SK-N-SH treated with all-trans-retinoic acid at 6 μM for 48 hours (cell line): ENCODE results near the gene RDH14.

ENCODE experiments used
- ATAC-seq: fragments of 200-7000 bp; cut with Tn5 transposase; 3 replicates; pipeline ENCODE4 v1.9.1; 2020; ENCODE audit warnings: mild to moderate bottlenecking, moderate library complexity
- ARNTL ChIP-seq: fragments of 450-650 bp; formaldehyde crosslinking; IDR thresholded peaks from 2 replicates; pipeline ENCODE4 v1.5.0; 2020; ENCODE audit warnings: low read depth, mild to moderate bottlenecking, moderate library complexity, borderline replicate concordance
- BACH2 ChIP-seq: fragments of 250-450 bp; sonication (Bioruptor Pico); IDR thresholded peaks from 2 replicates; pipeline ENCODE4 v1.9.0; 2021; ENCODE audit warnings: mild to moderate bottlenecking, borderline replicate concordance
- CSDC2 ChIP-seq: fragments of 250-450 bp; sonication (Bioruptor Pico); IDR thresholded peaks from 2 replicates; pipeline ENCODE4 v1.5.0; 2020; ENCODE audit warnings: mild to moderate bottlenecking, moderate library complexity
- CSRNP3 ChIP-seq: fragments of 250-450 bp; sonication (Bioruptor Pico); IDR thresholded peaks from 2 replicates; pipeline ENCODE4 v1.5.1; 2021; ENCODE audit warnings: mild to moderate bottlenecking, moderate library complexity
- GLIS3 ChIP-seq: fragments of 250-450 bp; sonication (Bioruptor Pico); IDR thresholded peaks from 2 replicates; pipeline ENCODE4 v1.5.0; 2020; ENCODE audit warnings: mild to moderate bottlenecking, moderate library complexity
- ISL1 ChIP-seq: fragments of 250-450 bp; sonication (Bioruptor Pico); IDR thresholded peaks from 2 replicates; pipeline ENCODE4 v2.1.2; 2022; ENCODE audit warnings: mild to moderate bottlenecking, moderate library complexity
- OSR1 ChIP-seq: fragments of 250-450 bp; sonication (Bioruptor Pico); IDR thresholded peaks from 2 replicates; pipeline ENCODE4 v1.8.0; 2022; ENCODE audit warnings: moderate library complexity, mild to moderate bottlenecking, inconsistent platforms
- SNAI2 ChIP-seq: fragments of 250-450 bp; sonication (Bioruptor Pico); IDR thresholded peaks from 2 replicates; pipeline ENCODE4 v1.5.0; 2020; ENCODE audit warnings: mild to moderate bottlenecking, moderate library complexity
- TCF4 ChIP-seq: fragments of 250-450 bp; sonication (Bioruptor Pico); IDR thresholded peaks from 2 replicates; pipeline ENCODE4 v1.8.0; 2021; ENCODE audit warnings: mild to moderate bottlenecking, moderate library complexity, borderline replicate concordance
- TOX ChIP-seq: fragments of 250-450 bp; sonication (Bioruptor Pico); IDR thresholded peaks from 2 replicates; pipeline ENCODE4 v1.8.0; 2021; ENCODE audit warnings: mild to moderate bottlenecking, moderate library complexity, borderline replicate concordance
- ZC3H10 ChIP-seq: fragments of 250-450 bp; sonication (Bioruptor Pico); IDR thresholded peaks from 2 replicates; pipeline ENCODE4 v1.5.1; 2021; ENCODE audit warnings: mild to moderate bottlenecking, moderate library complexity
- ZFP30 ChIP-seq: fragments of 450-650 bp; formaldehyde crosslinking; IDR thresholded peaks from 2 replicates; pipeline ENCODE4 v1.5.0; 2022; ENCODE audit warnings: mild to moderate bottlenecking, moderate library complexity
- ZNF565 ChIP-seq: fragments of 450-650 bp; formaldehyde crosslinking; conservative IDR thresholded peaks from 2 replicates; pipeline ENCODE4 v1.5.0; 2020; ENCODE audit warnings: low read depth, mild to moderate bottlenecking, moderate library complexity
- ZNF70 ChIP-seq: fragments of 450-650 bp; formaldehyde crosslinking; IDR thresholded peaks from 2 replicates; pipeline ENCODE4 v1.5.0; 2020; ENCODE audit warnings: mild to moderate bottlenecking, moderate library complexity
- ZNF8 ChIP-seq: fragments of 450-650 bp; formaldehyde crosslinking; IDR thresholded peaks from 2 replicates; pipeline ENCODE4 v1.5.0; 2020; ENCODE audit warnings: mild to moderate bottlenecking, moderate library complexity
- TF ChIP-seq, protein P1 (sequence below): fragments of 250-450 bp; sonication (Bioruptor Pico); IDR thresholded peaks from 2 replicates; pipeline ENCODE4 v1.5.1; 2020; ENCODE audit warnings: low read depth, mild to moderate bottlenecking, moderate library complexity
- TF ChIP-seq, protein P2 (sequence below): fragments of 250-450 bp; sonication (Bioruptor Pico); IDR thresholded peaks from 2 replicates; pipeline ENCODE4 v1.8.0; 2020; ENCODE audit warnings: mild to moderate bottlenecking, moderate library complexity, borderline replicate concordance
- TF ChIP-seq, protein P3 (sequence below): fragments of 250-450 bp; sonication (Bioruptor Pico); IDR thresholded peaks from 2 replicates; pipeline ENCODE4 v1.5.0; 2020; ENCODE audit warnings: mild to moderate bottlenecking, moderate library complexity
- TF ChIP-seq, protein P4 (sequence below): fragments of 250-450 bp; sonication (Bioruptor Pico); IDR thresholded peaks from 2 replicates; pipeline ENCODE4 v1.8.0; 2021; ENCODE audit warnings: low read depth, mild to moderate bottlenecking, moderate library complexity, borderline replicate concordance

RDH14 gene

DNA sequence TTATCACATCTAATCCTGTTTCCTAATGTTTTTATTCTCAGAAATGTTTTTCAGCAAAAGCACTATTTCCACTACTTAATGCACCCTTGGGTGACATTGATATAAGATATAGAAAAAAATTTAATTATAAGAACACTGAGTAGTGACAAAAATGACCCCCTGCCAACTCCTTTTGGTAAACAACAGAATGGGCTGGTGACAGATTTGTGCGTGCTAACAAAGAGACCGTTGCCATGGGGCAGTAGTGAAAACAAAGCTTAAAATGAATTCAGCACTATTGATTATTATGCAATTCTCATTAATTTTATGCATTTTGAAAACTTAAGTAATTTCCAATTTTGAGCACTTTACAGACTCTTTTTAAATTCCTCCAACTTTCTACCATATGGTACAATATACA lies 33.1 kb downstream of the RDH14 start (continued):
- no peak for TF ChIP-seq CSDC2 (CRISPR knock-in tag)
- no peak for TF ChIP-seq ZNF8 (CRISPR knock-in tag)
- TF ChIP-seq ARNTL (CRISPR knock-in tag), result no peak

DNA sequence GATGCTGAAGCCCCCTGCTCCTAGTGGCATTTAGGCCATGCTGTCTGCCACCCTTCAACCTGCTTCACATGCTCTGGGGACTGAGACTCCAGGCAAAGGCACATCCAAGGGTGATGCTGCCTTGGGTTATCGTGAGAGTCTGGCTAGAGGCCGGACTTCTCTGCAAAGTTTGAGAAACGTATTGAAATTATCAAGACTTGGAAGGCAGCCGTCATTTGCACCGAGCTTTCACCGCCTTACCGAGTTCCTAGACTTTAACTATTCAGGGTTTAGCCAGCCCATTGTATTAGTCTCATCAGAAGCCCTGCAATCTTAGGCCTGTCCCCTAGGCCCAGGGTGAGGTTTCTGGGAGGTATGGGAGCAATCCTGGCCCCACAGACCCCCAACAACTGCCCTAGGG lies 34.0 kb downstream of the RDH14 start:
- no peak for ATAC-seq
- no peak for TF ChIP-seq CSRNP3 (CRISPR knock-in tag)
- TF ChIP-seq, protein P1, sequence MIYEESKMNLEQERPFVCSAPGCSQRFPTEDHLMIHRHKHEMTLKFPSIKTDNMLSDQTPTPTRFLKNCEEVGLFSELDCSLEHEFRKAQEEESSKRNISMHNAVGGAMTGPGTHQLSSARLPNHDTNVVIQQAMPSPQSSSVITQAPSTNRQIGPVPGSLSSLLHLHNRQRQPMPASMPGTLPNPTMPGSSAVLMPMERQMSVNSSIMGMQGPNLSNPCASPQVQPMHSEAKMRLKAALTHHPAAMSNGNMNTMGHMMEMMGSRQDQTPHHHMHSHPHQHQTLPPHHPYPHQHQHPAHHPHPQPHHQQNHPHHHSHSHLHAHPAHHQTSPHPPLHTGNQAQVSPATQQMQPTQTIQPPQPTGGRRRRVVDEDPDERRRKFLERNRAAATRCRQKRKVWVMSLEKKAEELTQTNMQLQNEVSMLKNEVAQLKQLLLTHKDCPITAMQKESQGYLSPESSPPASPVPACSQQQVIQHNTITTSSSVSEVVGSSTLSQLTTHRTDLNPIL (CRISPR knock-in tag), result no peak
- TF ChIP-seq, protein P2, sequence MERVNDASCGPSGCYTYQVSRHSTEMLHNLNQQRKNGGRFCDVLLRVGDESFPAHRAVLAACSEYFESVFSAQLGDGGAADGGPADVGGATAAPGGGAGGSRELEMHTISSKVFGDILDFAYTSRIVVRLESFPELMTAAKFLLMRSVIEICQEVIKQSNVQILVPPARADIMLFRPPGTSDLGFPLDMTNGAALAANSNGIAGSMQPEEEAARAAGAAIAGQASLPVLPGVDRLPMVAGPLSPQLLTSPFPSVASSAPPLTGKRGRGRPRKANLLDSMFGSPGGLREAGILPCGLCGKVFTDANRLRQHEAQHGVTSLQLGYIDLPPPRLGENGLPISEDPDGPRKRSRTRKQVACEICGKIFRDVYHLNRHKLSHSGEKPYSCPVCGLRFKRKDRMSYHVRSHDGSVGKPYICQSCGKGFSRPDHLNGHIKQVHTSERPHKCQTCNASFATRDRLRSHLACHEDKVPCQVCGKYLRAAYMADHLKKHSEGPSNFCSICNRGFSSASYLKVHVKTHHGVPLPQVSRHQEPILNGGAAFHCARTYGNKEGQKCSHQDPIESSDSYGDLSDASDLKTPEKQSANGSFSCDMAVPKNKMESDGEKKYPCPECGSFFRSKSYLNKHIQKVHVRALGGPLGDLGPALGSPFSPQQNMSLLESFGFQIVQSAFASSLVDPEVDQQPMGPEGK (CRISPR knock-in tag), result no peak
- no peak for TF ChIP-seq SNAI2 (CRISPR knock-in tag)
- no peak for TF ChIP-seq BACH2
- TF ChIP-seq ZNF565, result no peak
- TF ChIP-seq ZNF70, result no peak
- no peak for TF ChIP-seq ARNTL (CRISPR knock-in tag)
- TF ChIP-seq GLIS3 (CRISPR knock-in tag), result no peak
- TF ChIP-seq ZFP30 (CRISPR knock-in tag), result no peak
- TF ChIP-seq TCF4 (CRISPR knock-in tag), result no peak
- no peak for TF ChIP-seq ZC3H10 (CRISPR knock-in tag)
- no peak for TF ChIP-seq OSR1 (CRISPR knock-in tag)
- no peak for TF ChIP-seq TOX (CRISPR knock-in tag)
- no peak for TF ChIP-seq ZNF8 (CRISPR knock-in tag)
- no peak for TF ChIP-seq ISL1 (CRISPR knock-in tag)
- TF ChIP-seq, protein P3, sequence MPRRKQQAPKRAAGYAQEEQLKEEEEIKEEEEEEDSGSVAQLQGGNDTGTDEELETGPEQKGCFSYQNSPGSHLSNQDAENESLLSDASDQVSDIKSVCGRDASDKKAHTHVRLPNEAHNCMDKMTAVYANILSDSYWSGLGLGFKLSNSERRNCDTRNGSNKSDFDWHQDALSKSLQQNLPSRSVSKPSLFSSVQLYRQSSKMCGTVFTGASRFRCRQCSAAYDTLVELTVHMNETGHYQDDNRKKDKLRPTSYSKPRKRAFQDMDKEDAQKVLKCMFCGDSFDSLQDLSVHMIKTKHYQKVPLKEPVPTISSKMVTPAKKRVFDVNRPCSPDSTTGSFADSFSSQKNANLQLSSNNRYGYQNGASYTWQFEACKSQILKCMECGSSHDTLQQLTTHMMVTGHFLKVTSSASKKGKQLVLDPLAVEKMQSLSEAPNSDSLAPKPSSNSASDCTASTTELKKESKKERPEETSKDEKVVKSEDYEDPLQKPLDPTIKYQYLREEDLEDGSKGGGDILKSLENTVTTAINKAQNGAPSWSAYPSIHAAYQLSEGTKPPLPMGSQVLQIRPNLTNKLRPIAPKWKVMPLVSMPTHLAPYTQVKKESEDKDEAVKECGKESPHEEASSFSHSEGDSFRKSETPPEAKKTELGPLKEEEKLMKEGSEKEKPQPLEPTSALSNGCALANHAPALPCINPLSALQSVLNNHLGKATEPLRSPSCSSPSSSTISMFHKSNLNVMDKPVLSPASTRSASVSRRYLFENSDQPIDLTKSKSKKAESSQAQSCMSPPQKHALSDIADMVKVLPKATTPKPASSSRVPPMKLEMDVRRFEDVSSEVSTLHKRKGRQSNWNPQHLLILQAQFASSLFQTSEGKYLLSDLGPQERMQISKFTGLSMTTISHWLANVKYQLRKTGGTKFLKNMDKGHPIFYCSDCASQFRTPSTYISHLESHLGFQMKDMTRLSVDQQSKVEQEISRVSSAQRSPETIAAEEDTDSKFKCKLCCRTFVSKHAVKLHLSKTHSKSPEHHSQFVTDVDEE (CRISPR knock-in tag), result no peak
- TF ChIP-seq, protein P4, sequence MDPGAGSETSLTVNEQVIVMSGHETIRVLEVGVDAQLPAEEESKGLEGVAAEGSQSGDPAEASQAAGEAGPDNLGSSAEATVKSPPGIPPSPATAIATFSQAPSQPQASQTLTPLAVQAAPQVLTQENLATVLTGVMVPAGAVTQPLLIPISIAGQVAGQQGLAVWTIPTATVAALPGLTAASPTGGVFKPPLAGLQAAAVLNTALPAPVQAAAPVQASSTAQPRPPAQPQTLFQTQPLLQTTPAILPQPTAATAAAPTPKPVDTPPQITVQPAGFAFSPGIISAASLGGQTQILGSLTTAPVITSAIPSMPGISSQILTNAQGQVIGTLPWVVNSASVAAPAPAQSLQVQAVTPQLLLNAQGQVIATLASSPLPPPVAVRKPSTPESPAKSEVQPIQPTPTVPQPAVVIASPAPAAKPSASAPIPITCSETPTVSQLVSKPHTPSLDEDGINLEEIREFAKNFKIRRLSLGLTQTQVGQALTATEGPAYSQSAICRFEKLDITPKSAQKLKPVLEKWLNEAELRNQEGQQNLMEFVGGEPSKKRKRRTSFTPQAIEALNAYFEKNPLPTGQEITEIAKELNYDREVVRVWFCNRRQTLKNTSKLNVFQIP (CRISPR knock-in tag), result no peak
- TF ChIP-seq CSDC2 (CRISPR knock-in tag), result no peak

DNA sequence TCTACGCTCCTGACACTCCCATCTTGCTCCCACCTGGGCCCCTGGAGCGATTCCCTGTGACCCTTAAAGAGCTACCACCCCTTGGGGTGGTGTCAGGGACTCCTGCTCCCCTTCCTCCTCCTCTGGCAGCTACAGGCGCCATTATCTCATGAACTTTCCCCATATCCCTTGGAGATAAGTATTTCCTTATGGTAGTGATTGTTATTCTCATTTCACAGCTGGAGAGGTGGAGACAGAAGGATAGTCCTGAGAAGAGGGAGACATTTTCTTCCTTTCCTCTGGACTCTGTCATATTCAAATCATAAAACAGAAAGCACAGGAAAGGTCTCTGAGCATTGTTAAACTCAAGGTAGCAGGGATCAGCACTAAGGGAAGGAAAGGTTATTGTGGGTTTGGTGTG lies 34.6 kb downstream of the RDH14 start:
- ATAC-seq, result no peak
- TF ChIP-seq ZFP30 (CRISPR knock-in tag) (no peak), TOX (CRISPR knock-in tag) (no peak), GLIS3 (CRISPR knock-in tag) (no peak), ZNF70 (no peak), SNAI2 (CRISPR knock-in tag) (no peak)
- TF ChIP-seq, protein P3 (CRISPR knock-in tag), result no peak
- TF ChIP-seq, protein P4 (CRISPR knock-in tag), result no peak
- TF ChIP-seq, protein P1 (CRISPR knock-in tag), result no peak
